GM12892 (cell line): ENCODE measurements around the gene LATS2.

ENCODE experiments used
- POLR2A ChIP-seq: IDR thresholded peaks from 2 replicates; pipeline ENCODE4 v1.6.1; 2011; ENCODE audit warnings: low read depth, low read length, control low read depth
- TAF1 ChIP-seq: IDR thresholded peaks from 2 replicates; pipeline ENCODE4 v1.6.1; 2011; ENCODE audit warnings: low read depth, mild to moderate bottlenecking, control low read depth, low read length, borderline replicate concordance

DNA sequence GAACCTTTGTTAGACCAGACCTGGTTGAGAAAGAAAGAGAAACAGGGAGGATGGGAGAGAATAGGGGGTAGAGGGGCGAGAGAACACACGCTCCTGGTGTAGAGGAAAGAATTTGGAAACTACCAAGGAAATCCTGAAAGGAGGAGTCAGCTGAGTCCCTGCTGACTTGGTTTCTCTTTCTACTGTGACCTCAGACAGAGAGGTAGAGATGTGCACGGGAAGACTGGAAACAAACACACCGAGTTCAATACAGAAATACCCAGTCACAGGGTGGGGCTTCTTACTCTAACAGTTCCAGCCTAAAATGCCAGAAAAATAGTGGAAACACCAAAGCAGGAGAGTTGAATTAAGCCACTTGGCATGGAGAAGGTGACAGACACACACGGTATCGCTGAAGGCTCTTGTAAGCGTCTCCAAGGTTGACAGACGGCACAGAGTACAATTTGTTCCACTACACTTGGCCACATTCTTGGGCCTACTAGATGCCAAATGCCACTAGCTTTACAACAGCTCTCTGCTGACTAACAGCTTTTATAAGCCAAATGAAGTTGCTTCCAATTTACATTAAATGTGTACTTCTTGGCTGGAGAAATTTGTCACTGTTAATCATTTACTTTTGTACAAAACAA lies 28.1 kb downstream of the LATS2 start:
- TF ChIP-seq POLR2A = no peak
- no peak for TF ChIP-seq TAF1
